GM18498 (cell line): ENCODE results near the gene UBA3.

Experiments
- ATAC-seq: cut with Tn5 transposase; IDR thresholded peaks from one replicate; pipeline ENCODE4 v1.9.1; 2021; ENCODE audit warnings: mild to moderate bottlenecking, moderate library complexity; ENCODE audit not compliant: unreplicated experiment

Gene UBA3

GRCh38 chr3:69080233-69080920 lies at the start of gene UBA3:
TSS of gene UBA3 (minus strand) at chr3:69080365. CDS start at chr3:69080353, 12 bp downstream.
- peak; percentile 54 for ATAC-seq

DNA sequence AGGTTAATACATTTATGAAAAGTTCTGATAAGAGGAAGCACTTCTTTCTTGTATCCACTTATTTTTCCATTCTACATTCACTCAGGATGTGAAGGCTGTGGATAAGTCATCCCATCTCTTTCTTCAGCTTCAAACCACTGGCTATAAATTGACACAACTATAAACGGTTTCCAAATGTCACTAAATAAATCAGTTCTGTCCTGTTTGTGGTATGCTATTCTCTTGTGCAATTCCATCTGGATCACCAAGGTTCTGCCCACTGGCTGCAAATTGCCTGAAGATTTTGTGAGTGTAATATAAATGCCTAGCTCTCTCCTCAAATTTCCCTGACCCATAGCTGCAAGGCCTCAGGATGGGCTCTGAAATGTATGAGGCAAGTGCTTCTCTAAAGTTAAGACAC lies 49.4 kb upstream of the UBA3 start:
- ATAC-seq: no peak

GRCh38 chr3:69128509-69128908 lies 48.3 kb upstream of the UBA3 start:
- ATAC-seq: no peak

- ATAC-seq: no peak
These were observed 46.8 kb upstream of the UBA3 start for GRCh38 chr3:69126999-69127398.

DNA sequence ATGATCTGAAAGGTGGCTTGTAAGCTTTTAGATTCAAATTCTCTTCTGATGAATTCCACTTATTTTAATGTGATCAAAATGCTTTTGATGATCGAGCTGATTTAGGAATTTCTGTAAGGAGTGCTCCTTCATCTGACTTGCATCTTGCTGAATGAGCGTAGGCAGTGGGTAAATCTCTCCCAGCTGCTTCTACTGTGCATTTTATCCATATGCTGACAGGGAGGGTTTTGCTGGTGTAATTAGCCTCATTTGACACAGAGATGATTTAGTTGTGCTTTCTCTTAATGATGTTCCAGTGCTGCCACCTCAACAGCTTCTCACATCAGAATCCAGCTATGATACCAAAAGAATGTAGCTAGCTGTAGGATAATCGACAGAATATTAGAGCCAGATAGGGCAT lies 46.1 kb upstream of the UBA3 start:
- ATAC-seq: no peak

DNA sequence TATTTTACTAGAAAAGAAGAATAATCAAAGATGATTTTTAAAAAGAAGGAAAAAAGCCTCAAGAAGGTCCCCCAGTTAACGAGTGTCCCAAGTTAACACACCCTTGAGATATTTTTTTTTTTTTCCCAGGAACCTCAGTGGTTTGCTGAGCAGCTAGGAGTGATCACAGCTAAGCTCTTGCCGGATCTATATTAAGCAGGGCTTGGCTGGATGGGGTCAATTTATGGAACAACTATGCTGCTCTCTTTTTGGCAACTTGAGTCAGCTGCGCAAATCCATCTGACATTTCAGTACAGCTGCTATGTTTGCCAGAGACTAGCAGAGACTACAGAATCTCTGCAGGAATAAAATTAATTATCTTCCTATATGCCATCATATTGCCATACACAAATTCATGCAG lies 42.2 kb upstream of the UBA3 start, which contains the start of gene LMOD3:
Gene LMOD3 (minus strand): TSS at position 193 of the 400 bp plus-strand sequence. CDS start 209 bp downstream, outside the sequence.
- no peak for ATAC-seq

DNA sequence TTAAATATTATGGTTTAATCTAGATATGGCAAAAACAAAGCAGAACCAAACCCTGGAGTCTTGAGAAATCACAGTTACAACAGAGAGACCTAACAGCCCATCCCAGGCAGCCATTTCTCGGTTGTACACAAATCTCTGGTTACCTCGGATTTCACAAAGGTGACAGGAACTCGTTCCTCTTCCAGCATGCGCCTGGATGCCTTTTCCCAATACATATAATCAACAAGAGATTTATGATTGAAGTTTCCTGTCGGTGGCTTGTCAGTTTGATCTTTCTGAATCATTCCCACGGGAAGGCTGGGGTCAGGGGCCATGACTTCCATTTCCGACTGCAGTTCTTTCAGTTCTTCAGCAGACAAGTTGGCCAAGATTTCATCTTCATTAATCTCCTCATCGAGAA lies 41.8 kb upstream of the UBA3 start:
- no peak for ATAC-seq

DNA sequence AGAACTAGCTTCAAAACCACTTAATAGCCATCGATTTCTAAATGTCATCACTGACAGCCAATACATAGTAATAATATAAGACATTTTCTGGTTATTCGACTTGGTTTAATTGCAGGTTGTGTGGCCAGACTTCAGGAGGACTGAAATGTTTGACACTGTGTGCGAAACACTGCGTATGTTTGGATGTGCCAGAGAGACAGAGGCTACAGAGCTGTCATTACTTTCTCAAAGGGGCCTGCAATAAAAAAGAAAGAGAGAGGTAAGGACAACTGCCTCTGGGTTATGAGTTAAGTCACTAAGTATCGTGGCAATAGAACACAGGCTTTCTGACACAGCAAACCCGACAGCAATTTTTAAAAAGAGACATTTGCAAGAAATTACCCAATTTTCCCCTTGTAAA lies 41.3 kb upstream of the UBA3 start:
- ATAC-seq: no peak

DNA sequence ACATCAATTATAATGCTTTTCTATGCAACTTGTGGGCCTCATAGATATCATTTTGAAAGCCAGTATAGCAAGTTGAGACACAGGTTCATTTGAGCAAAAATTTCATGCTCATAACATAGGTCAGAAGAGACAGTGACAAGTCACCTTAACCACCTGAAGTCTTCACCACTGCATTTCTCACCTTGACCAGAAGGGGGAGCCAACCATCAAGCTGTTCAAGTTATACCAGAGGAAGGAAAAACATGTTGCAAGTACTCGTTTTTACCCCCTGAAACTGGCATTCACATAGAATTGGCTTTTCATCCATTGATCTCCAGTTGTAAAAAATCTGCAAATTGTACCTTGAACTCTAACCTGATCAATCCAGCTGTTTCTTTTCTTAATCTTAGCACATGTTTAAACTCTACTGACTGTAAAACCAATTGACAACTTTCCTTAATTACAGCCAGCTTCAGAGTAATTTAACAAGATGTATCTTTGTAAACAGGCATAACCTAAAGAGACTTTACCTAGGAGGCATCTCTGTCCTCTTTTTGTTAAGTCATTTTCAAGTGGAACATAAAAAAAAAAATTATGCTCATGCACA lies 40.8 kb upstream of the UBA3 start:
- peak; percentile 84 for ATAC-seq

DNA sequence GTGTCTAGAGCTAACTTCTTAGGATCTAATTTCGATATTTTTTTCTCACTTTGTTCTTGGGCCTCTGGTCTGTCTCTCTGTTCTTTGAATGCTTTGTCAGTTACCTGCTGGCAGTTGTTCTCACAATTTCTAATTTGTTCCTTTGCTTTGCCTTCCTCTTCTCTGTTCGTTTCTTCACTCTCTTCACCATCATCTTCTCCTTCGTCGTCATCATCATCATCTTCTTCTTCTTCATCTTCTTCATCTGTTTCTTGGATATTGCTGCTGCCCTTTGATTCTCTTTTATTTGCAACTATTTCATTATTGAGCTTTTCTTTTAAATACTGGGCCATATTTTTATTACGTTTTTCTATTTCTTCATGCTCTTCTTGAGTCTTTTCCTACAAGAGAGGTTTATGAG lies 39.5 kb upstream of the UBA3 start:
- ATAC-seq: no peak

- ATAC-seq: no peak
These were observed 39.0 kb upstream of the UBA3 start for GRCh38 chr3:69119138-69119537.

- ATAC-seq: no peak
These were observed 38.4 kb upstream of the UBA3 start for GRCh38 chr3:69118555-69118954.

GRCh38 chr3:69116897-69117296 lies 36.7 kb upstream of the UBA3 start:
- no peak for ATAC-seq

- no peak for ATAC-seq
These were observed 36.0 kb upstream of the UBA3 start for GRCh38 chr3:69116162-69116561.

- ATAC-seq: no peak
These were observed 35.6 kb upstream of the UBA3 start for GRCh38 chr3:69115731-69116130.

GRCh38 chr3:69113536-69113935 lies 33.4 kb upstream of the UBA3 start:
- no peak for ATAC-seq

DNA sequence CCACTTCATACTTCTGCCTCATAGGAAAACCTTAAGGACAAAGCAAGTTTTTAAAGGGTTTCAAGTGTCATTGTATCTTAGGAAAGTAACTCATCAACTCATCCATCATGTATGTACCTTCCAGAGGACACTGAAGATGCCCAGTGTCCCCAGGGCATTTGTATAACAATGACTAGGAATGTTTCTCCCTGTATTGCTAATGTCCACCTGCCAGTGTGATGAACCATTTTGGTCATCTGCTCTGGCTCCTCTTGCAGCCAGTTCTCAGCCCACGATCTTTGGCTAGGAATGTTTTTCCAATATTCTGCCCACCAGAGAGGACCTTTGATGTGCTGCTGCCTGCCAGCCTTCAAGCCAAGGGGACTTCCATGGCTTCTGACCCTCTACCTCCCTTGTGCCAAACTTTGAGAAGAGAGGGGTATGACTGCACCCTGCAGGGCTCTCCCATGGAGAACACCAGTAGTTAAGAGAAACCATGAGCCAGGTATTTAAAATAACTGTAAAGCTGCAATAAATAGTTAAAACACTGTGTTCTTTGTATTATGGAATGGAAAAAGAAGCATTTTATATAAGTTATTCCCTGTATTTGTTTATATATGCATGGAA lies 30.9 kb upstream of the UBA3 start:
- no peak for ATAC-seq

DNA sequence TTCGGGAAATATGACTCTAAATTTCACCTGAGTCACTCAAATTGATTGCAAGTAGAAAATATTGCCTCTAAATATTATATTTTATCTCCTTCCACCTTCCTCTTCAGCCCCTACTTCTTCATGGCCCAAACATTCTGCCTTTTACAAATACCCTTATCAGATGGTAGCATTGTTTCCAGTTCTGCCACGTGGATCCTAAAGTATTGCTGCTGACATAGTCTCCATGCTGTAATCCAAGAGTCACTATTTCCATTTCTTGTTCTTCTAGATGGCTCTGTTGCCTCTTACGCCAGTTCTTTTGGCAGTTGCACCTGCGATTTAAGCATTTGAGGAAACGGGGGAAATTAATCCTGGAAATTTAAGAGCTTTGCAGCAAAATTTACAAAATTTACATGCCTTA lies 28.6 kb upstream of the UBA3 start:
- ATAC-seq: no peak

GRCh38 chr3:69107841-69108240 lies 27.7 kb upstream of the UBA3 start:
- no peak for ATAC-seq

DNA sequence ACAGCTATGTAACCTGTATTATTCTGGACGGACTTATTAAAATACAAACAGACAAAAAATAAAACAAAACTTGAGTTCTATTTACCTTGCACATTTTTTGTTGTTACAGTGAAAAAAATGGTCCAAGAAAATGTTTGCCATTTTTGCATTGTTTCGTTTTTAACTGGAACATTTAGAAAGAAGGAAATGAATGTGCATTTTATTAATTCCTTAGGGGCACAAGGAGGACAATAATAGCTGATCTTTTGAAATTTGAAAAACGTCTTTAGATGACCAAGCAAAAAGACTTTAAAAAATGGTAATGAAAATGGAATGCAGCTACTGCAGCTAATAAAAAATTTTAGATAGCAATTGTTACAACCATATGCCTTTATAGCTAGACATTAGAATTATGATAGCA lies 25.2 kb upstream of the UBA3 start:
- no peak for ATAC-seq

- ATAC-seq: no peak
These were observed 24.4 kb upstream of the UBA3 start for GRCh38 chr3:69104586-69104985.

DNA sequence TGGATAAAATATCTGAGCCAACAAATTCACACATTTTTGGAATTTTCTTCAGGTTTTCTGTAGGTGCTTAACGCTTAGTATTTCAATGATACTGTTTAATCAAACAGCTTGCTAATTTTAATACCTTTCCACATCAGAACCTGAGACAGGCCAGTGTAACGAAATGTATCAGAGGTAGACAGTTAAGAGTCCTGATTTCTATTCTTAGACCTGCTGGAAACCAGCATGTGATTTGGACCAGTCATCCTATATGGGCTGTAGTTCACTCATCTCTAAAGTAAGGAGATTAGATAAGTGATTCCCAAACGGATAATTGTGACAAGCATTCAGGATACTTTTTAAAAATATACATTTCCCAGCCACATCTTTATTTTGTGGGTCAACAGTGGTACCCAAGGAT lies 23.0 kb upstream of the UBA3 start:
- ATAC-seq: no peak
